GM18873 (cell line): ENCODE data around the gene ADRB1.

Experiments used
- ATAC-seq: cut with Tn5 transposase; IDR thresholded peaks from one replicate; pipeline ENCODE4 v1.9.1; 2021; ENCODE audit warnings: mild to moderate bottlenecking, moderate library complexity, moderate number of reproducible peaks; ENCODE audit not compliant: unreplicated experiment, low FRiP score

The ADRB1 gene

DNA sequence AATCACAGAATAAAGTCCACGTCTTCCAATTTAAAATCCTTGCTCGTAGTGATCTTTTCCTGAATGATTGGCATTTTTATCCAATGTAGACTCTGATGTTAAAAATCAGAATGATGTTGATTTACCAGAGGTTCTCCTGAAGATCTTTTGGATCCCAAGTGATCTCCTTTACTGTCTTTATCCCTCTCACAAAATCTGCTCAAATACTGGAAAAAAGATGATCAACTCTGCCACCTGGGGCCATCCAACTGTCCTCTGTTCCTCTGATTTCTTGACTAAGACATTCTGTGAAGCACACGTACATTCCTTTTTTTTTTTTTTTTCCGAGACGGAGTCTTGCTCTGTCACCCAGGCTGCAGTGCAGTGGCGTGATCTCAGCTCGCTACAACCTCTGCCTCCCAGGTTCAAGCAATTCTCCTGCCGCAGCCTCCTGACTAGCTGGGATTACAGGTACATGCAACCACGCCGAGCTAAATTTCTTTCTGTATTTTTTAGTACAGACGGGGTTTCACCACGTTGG lies 18.0 kb upstream of the ADRB1 start:
- ATAC-seq, result no peak

DNA sequence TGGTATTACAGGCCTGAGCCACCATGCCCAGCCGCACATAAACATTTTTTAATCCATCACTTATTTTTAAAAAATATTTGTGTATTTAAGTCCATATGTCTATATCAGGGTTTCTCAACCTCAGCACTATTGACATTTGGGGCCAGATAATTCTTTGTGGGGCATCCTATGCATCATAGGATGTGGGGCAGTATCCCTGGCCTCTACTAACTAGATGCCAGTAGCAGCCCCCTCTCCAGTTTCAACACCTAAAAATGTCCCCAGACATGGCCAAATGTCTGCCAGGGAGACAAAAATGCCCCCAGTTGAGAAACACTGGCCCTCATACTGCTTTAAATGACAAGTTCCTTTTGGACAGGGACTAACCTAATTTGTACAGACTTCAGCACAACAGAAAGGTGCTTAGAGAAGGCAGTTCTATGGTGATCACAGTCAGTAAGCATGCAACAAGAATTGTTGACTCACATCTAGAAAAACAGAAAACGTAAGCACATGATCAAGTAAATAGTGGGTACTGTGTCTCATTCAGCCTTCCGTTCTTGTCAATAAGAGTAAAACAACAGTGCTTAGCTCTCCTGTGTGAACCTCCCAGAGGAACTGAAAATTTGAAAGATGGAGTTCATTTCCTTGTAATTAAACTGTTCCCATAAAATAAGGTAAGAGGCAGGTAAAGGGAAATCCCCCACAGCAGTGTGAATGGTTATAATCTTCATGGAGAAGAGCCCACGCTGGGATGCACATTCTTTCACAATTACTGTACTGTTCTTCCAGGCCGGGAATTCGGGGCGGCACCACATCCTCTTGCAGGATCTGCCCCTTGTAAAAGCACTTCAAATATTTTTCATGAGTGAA lies 17.3 kb upstream of the ADRB1 start:
- no peak for ATAC-seq

DNA sequence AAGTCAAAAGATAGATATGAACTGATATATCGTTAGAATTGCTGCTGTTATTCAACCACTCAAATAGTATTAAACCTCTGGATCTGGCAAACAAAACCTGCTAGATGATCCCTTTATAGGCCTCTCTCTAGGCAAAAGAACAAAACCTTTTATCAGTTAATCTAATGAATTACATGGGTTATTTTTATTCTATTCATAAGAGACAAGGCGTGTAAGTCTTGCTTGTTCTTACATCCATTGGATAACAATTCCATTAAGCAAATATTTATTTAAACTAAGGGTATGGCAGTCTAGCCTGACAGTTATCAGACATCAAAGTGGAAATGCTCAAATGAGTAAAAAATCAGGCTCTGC lies 16.6 kb upstream of the ADRB1 start:
- ATAC-seq, result no peak

DNA sequence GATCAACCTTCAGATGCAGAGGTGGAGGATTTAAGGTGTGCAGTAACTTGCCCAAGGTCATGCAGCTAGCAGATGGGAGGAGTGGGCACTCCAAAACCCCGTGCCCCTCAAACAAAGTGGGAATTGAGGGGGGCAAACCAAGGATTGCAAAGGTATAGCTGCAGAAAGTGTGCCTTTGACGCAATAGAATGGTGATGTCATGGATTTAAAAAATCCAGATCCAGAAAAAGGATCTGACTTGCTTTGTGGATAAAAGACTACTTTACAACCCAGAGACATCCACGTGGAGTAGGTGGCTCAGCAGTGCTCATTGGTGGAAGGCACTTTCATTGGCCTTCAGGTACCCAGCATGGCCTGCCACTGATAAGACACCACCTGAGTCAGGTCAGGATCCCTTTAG lies 15.7 kb upstream of the ADRB1 start:
- no peak for ATAC-seq

DNA sequence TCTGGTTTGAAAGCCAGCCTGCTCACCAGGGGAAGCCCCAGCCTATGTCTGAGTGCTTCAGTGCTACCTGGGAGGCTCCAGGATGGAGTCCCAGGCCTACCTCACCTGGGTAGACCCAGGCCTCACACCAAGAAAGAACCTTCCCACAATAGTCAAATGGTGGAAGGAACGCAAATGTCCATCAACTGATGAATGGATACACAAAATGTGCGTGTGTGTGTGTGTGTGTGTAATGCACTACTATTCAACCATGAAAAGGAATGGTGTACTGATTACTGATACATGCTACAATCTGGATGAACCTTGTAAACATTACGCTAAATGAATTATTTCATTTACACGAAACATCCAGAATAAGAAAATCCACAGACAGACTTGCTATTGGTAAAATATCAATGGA lies 15.2 kb upstream of the ADRB1 start:
- ATAC-seq, result no peak

DNA sequence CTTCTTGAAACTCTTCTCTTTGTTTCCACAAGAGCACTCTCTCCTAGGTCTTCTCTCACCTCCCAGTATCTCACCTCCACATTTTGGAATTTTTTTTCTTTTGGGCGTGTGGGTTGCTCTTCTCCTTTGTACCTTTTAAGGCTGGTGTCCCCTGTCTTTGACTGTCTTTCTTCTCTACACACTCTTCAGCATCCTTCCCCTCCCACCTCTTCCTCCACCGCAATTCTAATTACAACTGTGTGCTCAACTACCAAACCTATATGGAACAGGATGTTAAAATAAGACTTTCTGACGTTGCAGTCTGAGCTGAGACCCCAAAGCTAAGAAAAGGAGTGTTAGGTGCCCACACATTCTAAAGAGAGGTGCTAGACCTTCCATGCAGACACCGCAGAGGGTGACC lies 14.0 kb upstream of the ADRB1 start:
- ATAC-seq, result no peak

DNA sequence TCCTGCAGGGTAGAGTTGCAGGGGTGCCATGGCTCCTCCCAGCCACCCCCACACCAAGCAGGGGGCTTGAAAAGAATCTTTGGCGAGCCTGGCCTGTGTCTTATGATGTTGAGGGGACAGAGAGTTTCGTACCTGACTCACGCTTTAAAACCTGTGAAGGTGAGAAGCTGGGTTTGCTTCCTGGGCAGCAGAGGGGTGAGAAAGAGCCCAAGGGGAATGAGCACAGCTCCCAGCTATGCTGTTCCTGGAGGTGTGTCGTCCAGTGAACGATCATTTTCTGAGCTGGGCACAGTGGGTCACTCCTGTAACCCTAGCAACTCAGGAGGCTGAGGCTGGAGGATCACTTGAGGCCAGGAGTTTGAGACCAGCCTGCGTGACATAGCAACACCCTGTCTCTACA lies 13.5 kb upstream of the ADRB1 start:
- ATAC-seq, result no peak

DNA sequence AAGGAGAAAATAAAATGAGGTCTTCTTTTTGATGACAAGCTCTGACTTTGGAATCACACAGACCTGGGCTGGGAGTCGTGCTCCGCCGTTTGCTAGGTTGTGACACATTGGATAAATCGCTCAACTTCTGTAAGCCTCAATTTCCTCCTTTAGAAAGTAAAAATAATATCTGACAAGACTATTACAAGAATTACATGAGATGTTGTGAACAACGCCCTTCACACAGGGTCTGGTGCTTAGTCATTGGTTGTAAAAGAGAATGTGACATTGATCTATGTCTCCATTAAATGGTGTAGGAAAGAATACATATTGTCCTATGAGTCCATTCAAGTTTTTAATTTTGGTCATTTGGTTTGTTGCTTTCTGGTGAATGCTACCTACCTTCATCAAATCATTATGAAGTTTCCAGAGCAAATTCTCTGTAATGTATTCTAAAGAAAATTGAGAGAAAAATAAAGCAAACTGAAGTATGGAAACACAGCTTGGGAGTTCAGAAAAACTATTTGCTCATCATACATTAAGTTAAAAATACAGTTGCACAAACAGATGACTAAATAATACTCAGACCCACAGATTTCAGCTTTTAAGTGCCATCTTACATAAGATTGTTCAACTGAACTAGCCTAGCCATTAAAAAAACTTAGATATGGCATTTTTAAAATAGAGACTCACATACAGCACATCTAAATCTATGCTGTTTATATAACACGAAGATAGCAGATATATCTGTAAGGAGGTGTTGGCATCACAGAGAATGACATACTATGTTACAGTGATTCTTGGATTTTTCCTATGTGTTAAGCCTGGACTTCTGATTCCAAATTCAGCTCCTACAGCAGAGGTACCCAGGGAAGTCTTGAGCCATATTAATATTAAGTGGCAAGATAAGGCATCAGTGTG lies 12.3 kb upstream of the ADRB1 start:
- ATAC-seq, result no peak

DNA sequence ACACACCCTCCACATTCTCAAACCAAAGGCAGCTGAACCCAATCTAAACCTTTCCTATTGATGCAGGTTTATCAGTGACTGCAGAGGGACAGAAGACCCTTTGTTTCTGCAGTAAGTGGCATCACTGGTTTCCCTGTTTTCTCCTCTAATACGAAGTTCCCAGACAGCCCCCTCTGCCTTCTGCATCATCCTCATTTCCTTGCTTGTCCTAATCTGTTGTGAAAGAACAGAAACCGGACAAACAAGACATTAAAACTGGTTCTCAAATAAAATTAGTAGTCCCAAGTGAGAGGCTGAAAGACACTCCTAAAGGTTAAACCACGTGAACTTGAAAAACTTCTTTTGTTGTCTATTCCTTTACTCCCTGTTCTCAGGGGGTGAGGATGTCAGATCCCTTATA lies 10.1 kb upstream of the ADRB1 start:
- no peak for ATAC-seq

DNA sequence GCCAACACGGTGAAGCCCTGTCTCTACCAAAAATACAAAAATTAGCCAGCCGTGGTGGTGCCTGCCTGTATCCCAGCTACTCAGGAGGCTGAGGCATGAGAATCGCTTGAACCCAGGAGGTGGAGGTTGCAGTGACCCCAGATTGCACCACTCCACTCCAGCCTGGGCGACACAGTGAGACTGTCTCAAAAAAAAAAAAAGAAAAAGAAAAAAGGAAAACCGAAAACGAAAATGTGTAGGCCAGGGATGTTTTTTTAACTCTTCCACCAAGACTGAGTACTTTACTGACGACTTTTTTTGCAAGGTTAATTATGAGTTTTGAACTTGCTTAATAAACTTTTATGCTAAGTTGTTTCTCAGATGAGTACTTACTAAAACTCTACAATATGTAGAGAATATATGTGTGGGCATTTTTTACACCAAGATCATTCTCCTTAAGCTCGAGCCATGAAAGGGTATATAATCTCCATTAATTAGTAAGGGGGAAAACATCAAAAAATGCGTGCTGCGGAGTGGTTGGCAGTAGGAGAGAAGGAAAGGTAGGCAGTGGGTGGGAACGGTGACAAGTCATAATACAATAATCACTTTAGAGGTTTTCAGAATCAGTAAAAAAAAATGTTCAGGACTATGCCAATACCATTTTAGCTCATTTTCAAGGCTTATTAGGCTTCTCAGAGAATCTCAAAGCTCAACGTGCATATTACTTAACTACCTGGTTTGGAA lies 8.6 kb upstream of the ADRB1 start:
- ATAC-seq, result no peak

DNA sequence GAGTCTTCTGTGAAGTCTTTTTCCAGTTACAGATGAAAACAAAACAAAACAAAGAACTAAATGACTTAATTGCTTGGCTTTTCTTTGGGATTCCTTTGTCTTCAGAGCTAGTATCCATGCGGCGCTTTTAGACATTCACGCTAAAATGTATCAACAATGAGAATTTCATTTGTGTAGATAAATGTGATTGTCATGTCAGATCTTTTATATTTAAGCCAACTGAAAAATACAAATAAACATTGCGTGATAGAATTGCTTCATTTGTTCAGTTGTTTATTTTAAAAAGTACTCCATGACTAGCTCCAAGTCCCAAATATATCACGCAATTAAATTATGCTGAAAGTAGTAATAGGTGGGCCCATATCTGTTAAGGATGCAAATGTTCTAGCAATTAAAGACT lies 7.9 kb upstream of the ADRB1 start:
- ATAC-seq, result no peak

DNA sequence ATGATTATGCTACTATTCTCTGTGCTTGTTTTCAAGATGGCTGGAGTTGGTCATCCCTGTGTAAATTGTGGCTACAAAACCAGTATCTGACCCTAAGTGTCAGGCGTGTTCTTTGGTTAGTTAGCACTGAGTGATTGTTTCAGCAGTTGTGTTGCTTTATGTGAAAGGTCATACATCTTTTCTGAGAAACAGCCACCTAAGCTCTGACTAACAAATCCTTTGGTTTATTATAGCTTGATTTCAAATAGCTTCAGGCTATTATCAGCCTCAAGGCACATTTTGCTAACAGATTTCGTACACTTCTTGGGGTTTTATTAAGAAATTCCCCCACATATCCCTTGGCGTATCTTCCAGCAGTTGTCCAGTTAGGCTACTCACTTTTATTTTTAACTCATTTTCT lies 4.8 kb upstream of the ADRB1 start:
- ATAC-seq, result no peak

DNA sequence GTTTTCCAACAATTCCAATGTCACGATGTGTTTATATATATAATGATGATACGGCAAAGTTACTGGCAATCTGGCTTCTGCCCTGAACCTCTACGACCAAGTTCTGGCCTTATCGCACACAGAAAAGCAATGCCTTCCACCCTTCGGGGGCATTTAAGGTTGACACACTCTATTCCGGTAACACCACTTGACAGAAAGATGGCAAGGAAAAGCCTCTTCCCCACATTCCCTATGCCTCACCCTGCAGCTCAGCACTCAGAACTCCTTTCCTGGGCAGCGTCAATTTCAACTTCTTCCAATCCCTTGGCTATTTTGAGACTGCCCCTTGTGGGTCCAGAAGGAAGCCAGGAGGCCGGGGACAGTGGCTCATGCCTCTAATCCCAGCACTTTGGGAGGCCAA lies 2.5 kb upstream of the ADRB1 start:
- ATAC-seq, result no peak

DNA sequence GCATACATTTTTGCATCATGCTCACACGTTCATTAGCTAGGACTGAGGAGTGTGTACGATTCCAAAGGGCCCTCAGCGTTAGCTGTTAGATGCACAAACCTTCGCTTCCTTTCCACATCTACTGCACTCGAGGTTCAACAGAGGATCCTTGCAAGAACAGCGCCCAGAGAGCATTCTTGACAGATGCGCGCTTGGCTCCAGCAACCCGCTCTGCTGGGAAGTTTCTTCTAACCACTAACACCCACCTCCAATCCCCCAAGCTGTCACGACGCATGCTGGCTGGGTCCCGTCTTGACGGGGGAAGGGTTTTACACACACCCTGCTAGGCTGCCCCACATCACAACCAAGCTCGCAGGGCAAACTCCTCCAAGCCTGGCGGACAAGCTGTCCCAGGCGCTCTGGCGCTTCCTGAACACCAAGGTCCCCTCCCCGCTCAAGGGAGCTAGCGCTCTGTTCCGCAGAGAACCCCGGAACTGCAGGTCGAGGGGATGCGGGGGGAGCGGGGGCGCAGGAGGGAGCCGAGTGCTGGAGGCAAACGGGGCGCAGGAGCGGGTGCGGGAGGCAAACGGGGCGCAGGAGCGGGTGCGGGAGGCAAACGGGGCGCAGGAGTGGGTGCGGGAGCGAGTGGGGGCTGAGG lies 653 bp upstream of the ADRB1 start:
- no peak for ATAC-seq

DNA sequence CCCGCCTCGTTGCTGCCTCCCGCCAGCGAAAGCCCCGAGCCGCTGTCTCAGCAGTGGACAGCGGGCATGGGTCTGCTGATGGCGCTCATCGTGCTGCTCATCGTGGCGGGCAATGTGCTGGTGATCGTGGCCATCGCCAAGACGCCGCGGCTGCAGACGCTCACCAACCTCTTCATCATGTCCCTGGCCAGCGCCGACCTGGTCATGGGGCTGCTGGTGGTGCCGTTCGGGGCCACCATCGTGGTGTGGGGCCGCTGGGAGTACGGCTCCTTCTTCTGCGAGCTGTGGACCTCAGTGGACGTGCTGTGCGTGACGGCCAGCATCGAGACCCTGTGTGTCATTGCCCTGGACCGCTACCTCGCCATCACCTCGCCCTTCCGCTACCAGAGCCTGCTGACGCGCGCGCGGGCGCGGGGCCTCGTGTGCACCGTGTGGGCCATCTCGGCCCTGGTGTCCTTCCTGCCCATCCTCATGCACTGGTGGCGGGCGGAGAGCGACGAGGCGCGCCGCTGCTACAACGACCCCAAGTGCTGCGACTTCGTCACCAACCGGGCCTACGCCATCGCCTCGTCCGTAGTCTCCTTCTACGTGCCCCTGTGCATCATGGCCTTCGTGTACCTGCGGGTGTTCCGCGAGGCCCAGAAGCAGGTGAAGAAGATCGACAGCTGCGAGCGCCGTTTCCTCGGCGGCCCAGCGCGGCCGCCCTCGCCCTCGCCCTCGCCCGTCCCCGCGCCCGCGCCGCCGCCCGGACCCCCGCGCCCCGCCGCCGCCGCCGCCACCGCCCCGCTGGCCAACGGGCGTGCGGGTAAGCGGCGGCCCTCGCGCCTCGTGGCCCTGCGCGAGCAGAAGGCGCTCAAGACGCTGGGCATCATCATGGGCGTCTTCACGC lies 825 bp downstream of the ADRB1 start:
- no peak for ATAC-seq

DNA sequence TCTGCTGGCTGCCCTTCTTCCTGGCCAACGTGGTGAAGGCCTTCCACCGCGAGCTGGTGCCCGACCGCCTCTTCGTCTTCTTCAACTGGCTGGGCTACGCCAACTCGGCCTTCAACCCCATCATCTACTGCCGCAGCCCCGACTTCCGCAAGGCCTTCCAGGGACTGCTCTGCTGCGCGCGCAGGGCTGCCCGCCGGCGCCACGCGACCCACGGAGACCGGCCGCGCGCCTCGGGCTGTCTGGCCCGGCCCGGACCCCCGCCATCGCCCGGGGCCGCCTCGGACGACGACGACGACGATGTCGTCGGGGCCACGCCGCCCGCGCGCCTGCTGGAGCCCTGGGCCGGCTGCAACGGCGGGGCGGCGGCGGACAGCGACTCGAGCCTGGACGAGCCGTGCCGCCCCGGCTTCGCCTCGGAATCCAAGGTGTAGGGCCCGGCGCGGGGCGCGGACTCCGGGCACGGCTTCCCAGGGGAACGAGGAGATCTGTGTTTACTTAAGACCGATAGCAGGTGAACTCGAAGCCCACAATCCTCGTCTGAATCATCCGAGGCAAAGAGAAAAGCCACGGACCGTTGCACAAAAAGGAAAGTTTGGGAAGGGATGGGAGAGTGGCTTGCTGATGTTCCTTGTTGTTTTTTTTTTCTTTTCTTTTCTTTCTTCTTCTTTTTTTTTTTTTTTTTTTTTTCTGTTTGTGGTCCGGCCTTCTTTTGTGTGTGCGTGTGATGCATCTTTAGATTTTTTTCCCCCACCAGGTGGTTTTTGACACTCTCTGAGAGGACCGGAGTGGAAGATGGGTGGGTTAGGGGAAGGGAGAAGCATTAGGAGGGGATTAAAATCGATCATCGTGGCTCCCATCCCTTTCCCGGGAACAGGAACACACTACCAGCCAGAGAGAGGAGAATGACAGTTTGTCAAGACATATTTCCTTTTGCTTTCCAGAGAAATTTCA lies 1.7 kb downstream of the ADRB1 start:
- ATAC-seq, result no peak

DNA sequence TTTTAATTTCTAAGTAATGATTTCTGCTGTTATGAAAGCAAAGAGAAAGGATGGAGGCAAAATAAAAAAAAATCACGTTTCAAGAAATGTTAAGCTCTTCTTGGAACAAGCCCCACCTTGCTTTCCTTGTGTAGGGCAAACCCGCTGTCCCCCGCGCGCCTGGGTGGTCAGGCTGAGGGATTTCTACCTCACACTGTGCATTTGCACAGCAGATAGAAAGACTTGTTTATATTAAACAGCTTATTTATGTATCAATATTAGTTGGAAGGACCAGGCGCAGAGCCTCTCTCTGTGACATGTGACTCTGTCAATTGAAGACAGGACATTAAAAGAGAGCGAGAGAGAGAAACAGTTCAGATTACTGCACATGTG lies 2.4 kb downstream of the ADRB1 start:
- ATAC-seq, result no peak

DNA sequence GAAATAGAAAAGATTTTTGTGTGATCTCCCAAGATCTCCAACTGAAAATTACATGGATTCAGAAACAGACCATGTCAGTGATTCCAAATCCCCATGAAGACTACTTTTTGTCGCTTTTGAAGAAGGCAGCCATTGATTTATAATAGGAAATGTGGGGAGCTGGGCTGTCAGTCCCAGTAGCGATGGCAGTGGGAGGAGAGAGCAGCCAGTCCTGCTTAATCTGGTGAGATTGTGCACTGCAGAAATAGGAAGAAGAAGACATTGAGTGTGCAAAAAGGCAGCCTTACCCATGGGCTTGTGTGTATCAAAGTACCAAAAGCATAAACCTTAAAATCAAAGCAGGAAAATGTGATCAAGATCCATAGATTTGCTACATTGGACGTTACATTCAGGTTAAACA lies 4.8 kb downstream of the ADRB1 start:
- ATAC-seq, result no peak
